GM12892 (cell line): ENCODE measurements around the gene VCAN.

Experiments used
- POLR2A ChIP-seq: IDR thresholded peaks from 2 replicates; pipeline ENCODE4 v1.6.1; 2011; ENCODE audit warnings: low read depth, low read length, control low read depth
- TAF1 ChIP-seq: IDR thresholded peaks from 2 replicates; pipeline ENCODE4 v1.6.1; 2011; ENCODE audit warnings: low read depth, mild to moderate bottlenecking, control low read depth, low read length, borderline replicate concordance

DNA sequence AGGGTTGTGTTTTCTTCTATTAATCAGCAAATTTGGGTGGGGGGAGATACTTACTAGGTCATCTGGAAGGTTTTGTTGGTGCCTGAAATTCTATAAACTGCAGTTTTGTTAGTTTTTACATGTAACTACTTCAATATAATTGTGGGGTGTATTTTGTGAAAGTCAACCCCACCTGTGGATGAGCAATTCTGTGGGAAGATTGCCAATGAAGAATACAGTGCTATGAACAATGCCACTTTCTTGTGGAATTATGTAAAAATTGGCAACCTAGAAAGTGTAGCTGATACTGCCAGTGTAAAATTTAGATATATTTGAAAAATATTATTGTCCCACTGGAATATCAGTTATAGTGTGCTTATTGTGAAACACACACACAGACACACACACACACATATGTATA is 80.7 kb downstream of the VCAN start:
- TF ChIP-seq POLR2A = no peak
- no peak for TF ChIP-seq TAF1
